Measurements from ENCODE around the gene PLCXD1.

GRCh38 chrX:340641-341423, 59.7 kb downstream of the PLCXD1 start:
- TF ChIP-seq GATA3 (IDR thresholded peaks at IDR 0.05; ENCODE audit: low read depth, low read length) (no peak), GATA2 (IDR thresholded peaks at IDR 0.05; ENCODE audit: low read depth, low read length) (no peak)

Data from SH-SY5Y (cell line).